CD4-positive, alpha-beta T cell treated with Interleukin-4 for 4 hours (primary cell): Measurements from ENCODE around the gene TMEM14B.
"Not testable (repeated sequence)": the region's sequence is repeated elsewhere in the genome, so short reads cannot be mapped to it uniquely, and the experiment has no call there.

Experiments
- DNase-seq: peaks from one replicate; pipeline ENCODE4 v3.0.0-alpha.2; 2020

The TMEM14B gene

DNA sequence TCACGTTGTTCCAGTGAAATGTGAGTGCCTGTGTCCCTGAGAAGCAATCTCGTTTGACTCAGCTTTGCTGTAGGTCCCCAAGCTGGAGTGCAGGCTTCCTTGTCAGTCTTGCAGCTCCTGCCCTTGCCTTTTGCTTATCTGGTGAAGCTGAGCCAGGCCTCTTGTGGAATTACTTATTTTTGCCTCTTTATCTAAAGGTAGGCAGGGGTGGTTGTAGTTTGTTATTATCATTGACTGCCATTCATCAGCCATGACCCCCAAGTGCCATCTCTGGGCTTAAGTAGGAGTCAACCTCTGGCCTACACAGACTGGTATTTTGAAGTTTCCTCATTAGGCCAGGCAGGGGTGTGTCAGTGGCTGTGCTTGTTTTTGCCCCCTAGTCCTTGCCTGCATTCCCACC lies 2.1 kb downstream of the TMEM14B start:
- no peak for DNase-seq

GRCh38 chr6:10750568-10750967 lies 3.0 kb downstream of the TMEM14B start:
- DNase-seq = not testable (repeated sequence)

GRCh38 chr6:10751757-10752156 lies 4.2 kb downstream of the TMEM14B start:
- DNase-seq = peak; percentile 40

DNA sequence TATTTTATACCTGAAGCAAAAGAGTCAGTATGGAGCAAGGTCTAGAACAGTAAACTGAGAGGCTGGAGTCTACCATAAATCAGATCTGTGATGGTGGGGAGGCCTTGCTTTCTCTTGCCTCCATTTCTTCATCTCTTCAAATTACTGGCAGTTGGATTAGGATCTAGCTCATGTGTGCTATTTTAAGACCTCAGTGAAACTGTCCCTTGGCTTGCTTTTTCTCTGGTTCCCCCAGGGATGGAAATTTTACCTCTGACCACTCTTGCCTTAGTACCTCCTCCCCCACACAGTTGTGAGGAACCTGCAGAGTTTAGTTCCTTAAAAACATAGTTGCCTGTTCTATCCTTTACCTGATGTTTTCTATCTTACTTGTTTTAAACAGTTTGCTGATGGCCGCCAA lies 8.5 kb downstream of the TMEM14B start:
- no peak for DNase-seq

- peak; percentile 33 for DNase-seq
These were observed 11.8 kb downstream of the TMEM14B start for GRCh38 chr6:10759312-10759839.

GRCh38 chr6:10759884-10760329 lies 12.3 kb downstream of the TMEM14B start:
- DNase-seq = no peak

GRCh38 chr6:10763006-10763405 lies 15.4 kb downstream of the TMEM14B start:
- DNase-seq = no peak

- DNase-seq = no peak
These were observed 21.8 kb downstream of the TMEM14B start for GRCh38 chr6:10769419-10769818.

DNA sequence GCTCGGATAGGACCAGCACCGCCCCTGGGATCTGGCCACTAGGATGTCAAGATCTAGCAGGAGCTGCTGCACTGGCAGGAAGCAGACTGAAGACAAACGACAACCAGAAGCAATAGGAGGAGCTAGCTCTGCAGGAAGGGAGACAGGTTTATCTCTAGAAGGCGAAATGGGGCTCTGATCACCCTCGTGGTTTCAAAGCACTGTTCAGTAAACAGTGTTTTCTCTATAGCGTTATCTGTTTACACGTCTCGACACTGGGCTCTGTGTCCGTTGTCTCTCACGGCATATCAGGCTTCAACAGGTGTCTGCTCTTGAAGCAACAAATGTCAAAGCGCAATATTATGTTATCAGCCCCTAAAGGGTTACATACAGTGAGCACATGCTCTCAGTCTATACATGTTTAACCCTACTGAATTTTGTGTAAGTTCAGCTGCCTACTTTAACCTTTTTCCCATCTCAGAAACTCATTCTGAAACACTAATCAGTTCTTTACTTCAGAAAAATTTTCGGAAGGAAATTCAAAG lies 23.8 kb downstream of the TMEM14B start:
- no peak for DNase-seq

GRCh38 chr6:10778230-10778629 lies 30.6 kb downstream of the TMEM14B start:
- DNase-seq = no peak

- DNase-seq = no peak
These were observed 31.5 kb downstream of the TMEM14B start for GRCh38 chr6:10779076-10779475.

GRCh38 chr6:10791673-10792072 lies 44.1 kb downstream of the TMEM14B start:
- no peak for DNase-seq

- DNase-seq = no peak
These were observed 44.5 kb downstream of the TMEM14B start for GRCh38 chr6:10792101-10792500.

DNA sequence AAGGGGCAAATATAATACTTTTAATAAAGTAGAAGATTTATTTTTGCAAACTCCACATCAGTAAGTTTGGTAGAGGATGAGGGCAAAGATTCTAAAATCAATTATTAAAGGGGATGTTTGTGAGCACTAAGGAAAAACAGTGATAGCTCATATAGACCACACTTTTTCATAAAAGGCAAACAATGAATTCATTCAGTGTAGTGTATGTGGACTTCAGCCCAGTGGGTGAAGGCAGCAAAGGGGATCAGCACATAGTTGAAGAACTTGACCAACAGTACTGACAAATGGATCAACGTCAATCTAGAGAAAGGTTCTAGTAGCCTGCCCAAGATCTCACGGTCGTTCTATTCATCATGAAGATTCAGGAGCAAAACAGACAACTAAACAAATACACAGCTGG lies 45.4 kb downstream of the TMEM14B start:
- no peak for DNase-seq

DNA sequence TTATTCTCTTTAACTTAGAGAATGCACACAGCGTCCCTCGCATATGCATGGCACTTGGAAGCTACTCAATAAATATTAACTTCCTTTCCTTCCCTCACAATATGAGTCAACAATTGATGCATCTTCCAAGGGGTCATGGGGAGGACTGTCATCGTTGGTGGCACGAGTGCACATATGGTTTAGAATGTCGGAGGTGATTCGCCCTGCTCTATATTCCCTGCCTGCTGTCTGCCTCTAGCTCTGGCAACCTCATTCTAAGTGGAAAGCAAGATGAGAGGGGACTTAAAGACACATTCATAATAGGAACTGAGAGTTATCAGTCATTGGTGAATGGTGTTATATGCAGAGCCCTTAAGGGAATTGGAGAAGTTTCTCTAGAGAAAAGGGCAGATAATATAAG lies 46.1 kb downstream of the TMEM14B start:
- no peak for DNase-seq

DNA sequence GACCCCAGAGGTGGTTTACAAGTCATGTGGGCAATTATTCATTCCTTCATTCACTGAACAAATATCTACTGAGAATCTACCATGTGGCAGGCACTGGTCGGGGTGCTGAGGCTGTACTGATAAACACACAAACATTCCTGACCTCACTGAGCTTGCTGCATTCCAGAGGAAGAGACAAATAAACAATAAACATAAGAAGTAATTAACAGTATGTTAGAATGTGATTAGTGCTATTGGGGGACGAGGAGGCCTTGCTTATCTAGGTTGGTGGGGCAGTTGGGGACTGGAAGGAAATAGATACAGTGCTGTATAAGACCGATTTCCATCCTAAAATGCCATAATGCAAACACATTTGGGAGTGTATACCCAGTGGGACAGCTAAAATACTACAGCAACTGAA lies 46.6 kb downstream of the TMEM14B start:
- no peak for DNase-seq

- no peak for DNase-seq
These were observed 53.2 kb downstream of the TMEM14B start for GRCh38 chr6:10800810-10801209.

GRCh38 chr6:10801224-10801848 lies 53.7 kb downstream of the TMEM14B start:
- DNase-seq = peak; percentile 69
